ENCODE measurements around the gene PLXND1.

DNA sequence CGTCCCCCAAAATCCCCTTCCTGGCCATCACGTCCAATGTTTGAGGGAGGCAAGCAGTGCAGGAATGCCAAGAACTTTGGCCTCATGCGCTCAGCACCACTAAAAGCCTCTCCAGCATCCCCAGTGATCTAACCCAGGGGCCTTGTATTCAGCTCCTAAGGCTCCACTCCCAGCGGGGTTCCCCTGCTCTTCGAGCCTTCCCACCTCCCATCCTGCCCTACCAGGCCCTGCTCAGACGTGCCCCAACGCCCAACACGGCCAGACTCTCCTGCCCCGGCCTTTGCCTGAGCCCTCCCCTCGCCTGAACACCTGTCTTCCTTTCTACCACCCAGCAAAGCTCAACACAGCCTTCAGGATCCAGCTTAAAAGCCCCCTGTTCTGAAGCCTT, 30.5 kb downstream of the PLXND1 start:
- TF ChIP-seq, protein P1, sequence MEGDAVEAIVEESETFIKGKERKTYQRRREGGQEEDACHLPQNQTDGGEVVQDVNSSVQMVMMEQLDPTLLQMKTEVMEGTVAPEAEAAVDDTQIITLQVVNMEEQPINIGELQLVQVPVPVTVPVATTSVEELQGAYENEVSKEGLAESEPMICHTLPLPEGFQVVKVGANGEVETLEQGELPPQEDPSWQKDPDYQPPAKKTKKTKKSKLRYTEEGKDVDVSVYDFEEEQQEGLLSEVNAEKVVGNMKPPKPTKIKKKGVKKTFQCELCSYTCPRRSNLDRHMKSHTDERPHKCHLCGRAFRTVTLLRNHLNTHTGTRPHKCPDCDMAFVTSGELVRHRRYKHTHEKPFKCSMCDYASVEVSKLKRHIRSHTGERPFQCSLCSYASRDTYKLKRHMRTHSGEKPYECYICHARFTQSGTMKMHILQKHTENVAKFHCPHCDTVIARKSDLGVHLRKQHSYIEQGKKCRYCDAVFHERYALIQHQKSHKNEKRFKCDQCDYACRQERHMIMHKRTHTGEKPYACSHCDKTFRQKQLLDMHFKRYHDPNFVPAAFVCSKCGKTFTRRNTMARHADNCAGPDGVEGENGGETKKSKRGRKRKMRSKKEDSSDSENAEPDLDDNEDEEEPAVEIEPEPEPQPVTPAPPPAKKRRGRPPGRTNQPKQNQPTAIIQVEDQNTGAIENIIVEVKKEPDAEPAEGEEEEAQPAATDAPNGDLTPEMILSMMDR (IDR thresholded peaks at IDR 0.05), result no peak
- TF ChIP-seq POLR2A (IDR thresholded peaks at IDR 0.05), result no peak
